Measurements from ENCODE around the gene CDCP1. TPM values are rescaled to one million over a fixed set of nuclear protein-coding genes. Genes with fewer than 3 reads are reported as not detected.
"Not testable (repeated sequence)": the region's sequence is repeated elsewhere in the genome, so short reads cannot be mapped to it uniquely, and the experiment has no call there.

Gene CDCP1
- polyA plus RNA-seq, 4 donors, result 0.62 to 2.2 (median 1.1) TPM

GRCh38 chr3:45088543-45089358, 57.4 kb downstream of the CDCP1 start:
- no peak for DNase-seq (ENCODE audit: low read depth in 4 of 4, low spot score in 2 of 4)

- no peak for DNase-seq (ENCODE audit: low read depth in 4 of 4, low spot score in 2 of 4)
Observed at GRCh38 chr3:45087155-45087554, 59.0 kb downstream of the CDCP1 start.

GRCh38 chr3:45084820-45085816, 61.1 kb downstream of the CDCP1 start:
- no peak for DNase-seq (ENCODE audit: low read depth in 4 of 4, low spot score in 2 of 4)

GRCh38 chr3:45084361-45084760, 61.8 kb downstream of the CDCP1 start:
- DNase-seq (ENCODE audit: low read depth in 4 of 4, low spot score in 2 of 4), result no peak

- DNase-seq (ENCODE audit: low read depth in 4 of 4, low spot score in 2 of 4), result no peak
Observed at GRCh38 chr3:45083023-45083422, 63.2 kb downstream of the CDCP1 start.

- peak in 1 of 4 donors; percentile 19 for DNase-seq (ENCODE audit: low read depth in 4 of 4, low spot score in 2 of 4)
Observed at GRCh38 chr3:45082142-45082538, 64.0 kb downstream of the CDCP1 start.

- DNase-seq (ENCODE audit: low read depth in 4 of 4, low spot score in 2 of 4), result no peak
Observed at GRCh38 chr3:45081506-45082141, 64.6 kb downstream of the CDCP1 start.

GRCh38 chr3:45080824-45081223, 65.4 kb downstream of the CDCP1 start:
- no peak for DNase-seq (ENCODE audit: low read depth in 4 of 4, low spot score in 2 of 4)

- DNase-seq (ENCODE audit: low read depth in 4 of 4, low spot score in 2 of 4), result no peak
Observed at GRCh38 chr3:45079715-45080114, 66.5 kb downstream of the CDCP1 start.

GRCh38 chr3:45078910-45079522, 67.2 kb downstream of the CDCP1 start:
- no peak for DNase-seq (ENCODE audit: low read depth in 4 of 4, low spot score in 2 of 4)

GRCh38 chr3:45078256-45078655, 67.9 kb downstream of the CDCP1 start:
- DNase-seq (ENCODE audit: low read depth in 4 of 4, low spot score in 2 of 4), result not testable (repeated sequence)

- DNase-seq (ENCODE audit: low read depth in 4 of 4, low spot score in 2 of 4), result no peak
Observed at GRCh38 chr3:45075821-45076625, 70.2 kb downstream of the CDCP1 start.

GRCh38 chr3:45071075-45071474, 75.1 kb downstream of the CDCP1 start:
- DNase-seq (ENCODE audit: low read depth in 4 of 4, low spot score in 2 of 4), result no peak

- DNase-seq (ENCODE audit: low read depth in 4 of 4, low spot score in 2 of 4), result no peak
Observed at GRCh38 chr3:45067941-45068340, 78.2 kb downstream of the CDCP1 start.

- no peak for DNase-seq (ENCODE audit: low read depth in 4 of 4, low spot score in 2 of 4)
Observed at GRCh38 chr3:45067486-45067885, 78.7 kb downstream of the CDCP1 start.

- no peak for DNase-seq (ENCODE audit: low read depth in 4 of 4, low spot score in 2 of 4)
Observed at GRCh38 chr3:45066109-45066801, 79.9 kb downstream of the CDCP1 start.

GRCh38 chr3:45065373-45065720, 80.8 kb downstream of the CDCP1 start:
- DNase-seq (ENCODE audit: low read depth in 4 of 4, low spot score in 2 of 4), result no peak

- no peak for DNase-seq (ENCODE audit: low read depth in 4 of 4, low spot score in 2 of 4)
Observed at GRCh38 chr3:45064512-45065372, 81.4 kb downstream of the CDCP1 start.

All from left renal cortex interstitium (tissue), 4 donors.